ENCODE measurements around the gene TLDC2.

GRCh38 chr20:36888880-36889516 lies 13.1 kb downstream of the TLDC2 start:
- TF ChIP-seq POLR2A (IDR thresholded peaks at IDR 0.05; ENCODE audit: low read length) (no peak), GATA1 (IDR thresholded peaks at IDR 0.05; ENCODE audit: low read depth, low read length) (no peak)

Measured in erythroblast (primary cell).